VCaP (cell line): ENCODE results near the gene LONP2.

Experiments used
- H3K27ac ChIP-seq: fragments of 450-650 bp; 2 replicates; pipeline ENCODE4 v1.5.1; 2017
- TF ChIP-seq, protein P1 (sequence below): fragments of 450-650 bp; conservative IDR thresholded peaks from 2 replicates; pipeline ENCODE4 v1.5.1; 2017; ENCODE audit warnings: mild to moderate bottlenecking, moderate library complexity

Gene LONP2

DNA sequence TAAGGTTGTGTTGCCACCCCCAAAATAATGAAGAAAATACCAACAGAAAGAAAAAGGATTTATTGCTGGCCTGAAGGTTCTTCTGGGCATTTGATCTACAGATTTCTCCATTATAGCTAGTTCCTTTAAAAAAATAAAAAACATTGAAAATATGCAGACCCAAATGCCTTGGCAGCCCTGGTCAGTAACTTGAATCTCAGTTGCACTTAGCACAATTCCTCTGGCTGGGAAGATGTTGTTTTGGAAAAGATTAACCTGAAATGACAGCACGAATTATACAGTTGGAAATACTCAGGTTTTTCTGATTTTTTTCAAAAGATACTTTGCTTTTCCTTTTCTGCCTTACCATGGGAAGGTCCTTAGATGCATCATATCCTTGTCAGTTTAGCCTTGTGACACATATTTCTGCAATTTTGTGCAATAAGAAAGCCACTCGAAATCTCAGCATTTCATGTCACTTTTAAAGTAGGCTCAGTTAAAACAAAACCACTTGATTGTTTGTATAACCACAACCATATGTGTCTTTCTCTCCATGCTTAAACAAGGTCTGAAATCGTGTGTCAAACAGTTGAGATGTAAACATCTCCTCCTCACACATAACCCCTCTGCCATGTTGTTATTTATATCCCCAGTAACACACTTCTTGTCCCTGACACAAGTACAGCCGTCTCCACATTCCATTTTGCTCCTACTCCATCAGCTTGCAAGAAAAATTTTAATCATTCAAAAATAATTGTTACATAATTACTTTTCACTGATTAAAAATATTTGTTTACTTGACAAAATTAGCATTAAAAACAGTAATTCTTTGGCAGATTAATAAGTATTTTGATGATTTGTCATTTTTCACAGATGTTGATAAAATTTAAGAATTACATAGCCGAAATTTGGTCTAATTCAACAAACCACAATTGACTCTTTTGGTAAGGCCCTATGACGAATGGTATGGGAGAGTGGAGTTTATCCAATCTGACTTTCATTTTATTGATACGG lies 80.0 kb downstream of the LONP2 start:
- TF ChIP-seq, protein P1, sequence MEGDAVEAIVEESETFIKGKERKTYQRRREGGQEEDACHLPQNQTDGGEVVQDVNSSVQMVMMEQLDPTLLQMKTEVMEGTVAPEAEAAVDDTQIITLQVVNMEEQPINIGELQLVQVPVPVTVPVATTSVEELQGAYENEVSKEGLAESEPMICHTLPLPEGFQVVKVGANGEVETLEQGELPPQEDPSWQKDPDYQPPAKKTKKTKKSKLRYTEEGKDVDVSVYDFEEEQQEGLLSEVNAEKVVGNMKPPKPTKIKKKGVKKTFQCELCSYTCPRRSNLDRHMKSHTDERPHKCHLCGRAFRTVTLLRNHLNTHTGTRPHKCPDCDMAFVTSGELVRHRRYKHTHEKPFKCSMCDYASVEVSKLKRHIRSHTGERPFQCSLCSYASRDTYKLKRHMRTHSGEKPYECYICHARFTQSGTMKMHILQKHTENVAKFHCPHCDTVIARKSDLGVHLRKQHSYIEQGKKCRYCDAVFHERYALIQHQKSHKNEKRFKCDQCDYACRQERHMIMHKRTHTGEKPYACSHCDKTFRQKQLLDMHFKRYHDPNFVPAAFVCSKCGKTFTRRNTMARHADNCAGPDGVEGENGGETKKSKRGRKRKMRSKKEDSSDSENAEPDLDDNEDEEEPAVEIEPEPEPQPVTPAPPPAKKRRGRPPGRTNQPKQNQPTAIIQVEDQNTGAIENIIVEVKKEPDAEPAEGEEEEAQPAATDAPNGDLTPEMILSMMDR, result no peak

GRCh38 chr16:48326915-48327314 lies 82.8 kb downstream of the LONP2 start:
- no peak overlapping the region for H3K27ac ChIP-seq

More for the DNA sequence above, 80.0 kb downstream of the LONP2 start:
- no peak overlapping the region for H3K27ac ChIP-seq

GRCh38 chr16:48329138-48329537 lies 85.0 kb downstream of the LONP2 start:
- no peak overlapping the region for H3K27ac ChIP-seq
- TF ChIP-seq, protein P1, result no peak

More at GRCh38 chr16:48326915-48327314, 82.8 kb downstream of the LONP2 start:
- TF ChIP-seq, protein P1, result no peak

DNA sequence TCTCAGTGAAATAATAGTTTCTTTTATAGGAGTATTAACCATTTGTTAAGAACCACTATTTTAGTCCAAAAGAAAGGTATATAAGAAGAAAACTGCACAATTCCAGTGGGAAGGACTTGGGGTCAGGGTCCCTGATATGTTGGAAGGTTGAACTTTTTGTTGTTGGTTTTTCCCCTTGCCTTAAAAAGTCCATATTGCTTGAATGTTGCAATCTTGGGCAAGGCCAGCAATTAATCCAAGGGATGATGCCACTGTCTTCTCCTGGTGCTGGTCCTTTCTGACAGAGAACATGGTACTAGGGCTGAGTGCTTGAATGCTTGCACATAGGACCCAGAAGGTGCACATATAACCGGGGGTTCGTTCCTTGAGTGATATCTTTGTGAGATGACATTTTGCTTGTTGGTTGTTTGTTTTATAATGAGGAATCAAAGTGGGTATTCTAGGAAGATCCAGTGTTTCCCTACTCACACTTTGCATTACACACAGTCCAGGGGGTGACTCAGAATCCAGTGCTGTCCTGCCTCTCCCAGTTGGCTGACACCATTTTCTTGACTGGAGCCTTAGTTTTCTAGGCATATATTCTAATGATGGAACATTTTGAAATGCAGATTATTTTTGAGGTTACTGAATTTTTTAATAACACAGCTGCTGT lies 86.2 kb downstream of the LONP2 start:
- no peak overlapping the region for H3K27ac ChIP-seq
- TF ChIP-seq, protein P1, result no peak

GRCh38 chr16:48330841-48331192 lies 86.7 kb downstream of the LONP2 start:
- no peak overlapping the region for H3K27ac ChIP-seq
- TF ChIP-seq, protein P1, result no peak

DNA sequence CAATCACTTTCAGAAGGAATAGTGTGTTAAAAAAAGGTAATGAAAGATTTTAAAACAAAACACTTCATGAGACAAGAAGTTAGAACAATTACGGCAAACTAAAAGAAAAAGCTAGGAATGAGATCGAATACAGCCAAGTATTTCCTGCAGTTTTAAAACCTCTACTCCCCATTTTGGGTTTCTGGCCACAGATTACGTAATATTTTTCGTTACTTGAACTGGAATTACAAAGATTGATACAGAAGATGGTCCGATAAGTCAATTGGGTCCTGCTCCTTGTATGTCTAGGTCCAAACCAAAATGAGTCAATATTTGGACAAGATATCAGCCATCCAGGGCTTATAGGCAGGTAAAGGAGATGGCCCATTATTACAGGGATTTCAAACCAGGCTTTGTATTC lies 88.9 kb downstream of the LONP2 start:
- no peak overlapping the region for H3K27ac ChIP-seq
- TF ChIP-seq, protein P1, result no peak

GRCh38 chr16:48334325-48334724 lies 90.2 kb downstream of the LONP2 start:
- TF ChIP-seq, protein P1, result no peak
- H3K27ac ChIP-seq, result no peak overlapping the region
